DMS53 (cell line): Measurements from ENCODE around the gene MAP6D1.

ENCODE experiments used
- DNase-seq: peaks from one replicate; lab custom pipeline; 2025; lab: John Stamatoyannopoulos, UW

The MAP6D1 gene

GRCh38 chr3:183825456-183826161 lies at the start of gene MAP6D1:
Gene MAP6D1 (minus strand): TSS chr3:183825577. CDS start chr3:183825547, 30 bp downstream.
- DNase-seq = peak; percentile 76

GRCh38 chr3:183873914-183874313 lies 48.5 kb upstream of the MAP6D1 start:
- no peak for DNase-seq

GRCh38 chr3:183871541-183871940 lies 46.2 kb upstream of the MAP6D1 start:
- DNase-seq = no peak

- no peak for DNase-seq
These were observed 45.2 kb upstream of the MAP6D1 start for GRCh38 chr3:183870563-183870962.

- no peak for DNase-seq
These were observed 43.4 kb upstream of the MAP6D1 start for GRCh38 chr3:183868796-183869195.

- no peak for DNase-seq
These were observed 37.2 kb upstream of the MAP6D1 start for GRCh38 chr3:183862610-183863009.

- no peak for DNase-seq
These were observed 32.5 kb upstream of the MAP6D1 start for GRCh38 chr3:183857863-183858262.

- DNase-seq = no peak
These were observed 29.1 kb upstream of the MAP6D1 start for GRCh38 chr3:183854318-183855035.

- no peak for DNase-seq
These were observed 20.4 kb upstream of the MAP6D1 start for GRCh38 chr3:183845608-183846288.

GRCh38 chr3:183845090-183845489 lies 19.7 kb upstream of the MAP6D1 start:
- peak; percentile 34 for DNase-seq

GRCh38 chr3:183844606-183845005 lies 19.2 kb upstream of the MAP6D1 start:
- peak; percentile 15 for DNase-seq

- no peak for DNase-seq
These were observed 14.4 kb upstream of the MAP6D1 start for GRCh38 chr3:183839751-183840150.

GRCh38 chr3:183837894-183838293 lies 12.5 kb upstream of the MAP6D1 start:
- DNase-seq = no peak

- no peak for DNase-seq
These were observed 12.0 kb upstream of the MAP6D1 start for GRCh38 chr3:183837390-183837789.

- no peak for DNase-seq
These were observed 8.1 kb upstream of the MAP6D1 start for GRCh38 chr3:183833516-183833915.

GRCh38 chr3:183830187-183830586 lies 4.8 kb upstream of the MAP6D1 start:
- DNase-seq = no peak

- DNase-seq = no peak
These were observed 4.1 kb upstream of the MAP6D1 start for GRCh38 chr3:183829466-183829865.

- no peak for DNase-seq
These were observed 3.1 kb upstream of the MAP6D1 start for GRCh38 chr3:183828538-183828870.

GRCh38 chr3:183827809-183828537 lies 2.6 kb upstream of the MAP6D1 start:
- DNase-seq = no peak

GRCh38 chr3:183826448-183827250 lies 1.3 kb upstream of the MAP6D1 start:
- DNase-seq = peak; percentile 46

- DNase-seq = peak; percentile 57
These were observed 469 bp downstream of the MAP6D1 start for GRCh38 chr3:183824761-183825455.
